ENCODE results near the gene ABCC8.

ABCC8 gene

DNA sequence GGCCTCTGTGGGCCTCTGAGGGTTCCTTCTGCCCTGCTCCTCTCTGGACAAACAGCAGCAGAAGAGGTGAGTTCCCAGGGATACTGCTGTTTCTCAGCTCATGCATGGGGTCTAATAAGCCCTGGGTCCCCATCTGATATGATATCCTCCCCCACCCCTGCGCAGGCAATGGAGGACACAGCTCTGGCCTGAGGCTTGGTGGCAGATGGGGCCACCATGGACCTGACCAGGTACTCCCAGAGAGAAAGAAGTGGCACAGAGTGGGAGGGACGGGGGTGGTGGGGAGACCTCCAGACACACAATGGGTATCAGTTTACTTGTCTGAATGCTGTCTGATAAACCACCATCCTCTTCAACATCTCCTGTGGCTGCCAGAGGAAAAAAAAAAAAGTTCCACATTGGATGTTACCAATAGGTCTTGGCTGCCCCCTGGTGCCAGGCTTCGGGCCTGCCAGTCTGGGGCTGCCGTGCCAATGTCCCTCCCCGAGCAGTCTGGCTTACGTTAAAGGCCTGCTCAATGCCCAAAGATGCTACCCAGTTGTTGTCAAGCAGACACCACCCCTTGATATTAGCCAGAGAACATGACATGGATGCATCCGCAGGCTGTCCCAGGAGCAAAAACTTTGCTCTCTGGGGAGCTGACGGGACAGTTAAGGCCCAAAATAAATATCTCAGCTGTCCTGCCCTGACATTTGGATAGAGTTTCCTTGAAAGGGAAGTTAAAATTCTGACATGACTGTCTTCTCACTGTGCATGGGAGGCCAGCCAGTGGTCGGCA, 27.9 kb upstream of the ABCC8 start:
- peak; percentile 87 for DNase-seq

DNA sequence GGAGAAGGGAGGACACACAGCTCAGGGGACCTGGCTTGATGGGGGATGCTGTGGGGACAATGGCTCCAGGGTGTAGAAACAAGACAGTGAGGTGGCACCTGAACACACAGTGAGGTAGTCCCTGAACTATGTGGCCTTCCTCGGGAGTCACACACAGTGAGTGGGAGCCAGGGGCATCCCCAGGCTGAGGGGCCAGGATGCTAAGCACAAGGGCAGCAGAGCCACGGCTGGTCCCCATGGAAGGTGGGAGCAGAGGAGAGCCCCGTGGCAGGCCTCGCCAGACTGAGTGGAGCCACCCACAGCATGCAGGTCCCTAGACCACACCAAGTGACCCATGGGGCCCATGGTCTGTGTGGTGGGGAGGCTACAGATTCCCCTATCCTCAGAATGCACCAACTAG, 26.0 kb upstream of the ABCC8 start:
- no peak for DNase-seq

DNA sequence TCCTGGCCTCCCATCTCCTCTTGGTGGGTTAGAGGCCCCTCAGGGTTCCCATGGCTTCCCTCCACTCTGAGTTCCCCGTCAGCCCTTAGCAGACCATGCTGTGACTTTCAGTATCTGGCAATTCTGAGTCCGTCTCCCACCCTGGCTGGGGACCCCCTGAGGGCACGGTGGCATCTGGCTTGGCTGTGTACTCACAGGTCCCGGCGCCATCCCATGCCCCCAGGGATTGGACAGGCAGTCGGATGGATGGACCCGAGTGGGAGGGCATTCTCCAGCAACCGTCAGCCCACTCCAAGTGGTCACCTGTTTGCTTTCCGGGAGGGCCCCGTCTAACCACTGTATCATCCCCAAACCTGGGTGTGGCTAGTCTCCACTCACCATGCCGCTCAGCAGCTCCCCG, 24.0 kb upstream of the ABCC8 start:
- no peak for DNase-seq

DNA sequence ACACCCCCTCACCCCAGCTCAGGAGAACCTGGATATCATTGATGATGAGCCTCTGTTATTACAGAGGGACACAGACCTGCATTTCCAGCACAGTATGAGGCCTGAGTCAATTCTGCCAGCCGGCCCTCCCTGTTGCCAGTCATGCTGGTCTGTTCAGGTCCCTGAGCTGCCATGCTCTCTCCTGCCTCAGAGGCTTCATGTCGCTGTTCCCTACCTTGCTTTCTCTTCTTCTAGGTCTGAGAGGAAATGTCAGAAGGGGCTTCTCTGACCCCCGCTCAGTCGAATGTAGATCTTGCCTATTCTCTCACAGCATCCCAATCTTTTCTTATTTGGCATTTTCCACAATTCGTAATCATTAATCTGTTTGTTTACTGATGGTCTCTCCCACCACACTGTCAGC, 21.8 kb upstream of the ABCC8 start:
- DNase-seq: peak; percentile 90

DNA sequence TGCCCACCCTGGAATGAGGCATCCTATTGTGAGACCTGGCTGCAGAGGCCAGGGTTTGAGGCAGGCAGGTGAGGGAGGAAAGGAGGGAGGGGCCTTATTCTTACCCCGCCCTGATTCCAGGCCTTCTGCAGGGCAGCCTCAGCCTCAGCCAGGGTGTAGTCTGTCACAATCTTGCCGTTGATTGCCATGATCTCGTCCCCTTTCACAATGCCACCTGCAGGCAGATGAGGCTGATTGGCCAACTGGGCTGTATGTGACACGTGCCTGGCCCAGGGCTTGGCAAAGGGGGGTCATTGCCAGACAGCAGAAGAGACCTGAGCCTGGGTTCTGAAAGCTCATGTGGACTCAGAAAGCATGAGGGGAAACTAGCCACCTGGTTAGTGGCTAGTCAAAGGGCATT, 21.4 kb upstream of the ABCC8 start:
- DNase-seq: peak; percentile 94

DNA sequence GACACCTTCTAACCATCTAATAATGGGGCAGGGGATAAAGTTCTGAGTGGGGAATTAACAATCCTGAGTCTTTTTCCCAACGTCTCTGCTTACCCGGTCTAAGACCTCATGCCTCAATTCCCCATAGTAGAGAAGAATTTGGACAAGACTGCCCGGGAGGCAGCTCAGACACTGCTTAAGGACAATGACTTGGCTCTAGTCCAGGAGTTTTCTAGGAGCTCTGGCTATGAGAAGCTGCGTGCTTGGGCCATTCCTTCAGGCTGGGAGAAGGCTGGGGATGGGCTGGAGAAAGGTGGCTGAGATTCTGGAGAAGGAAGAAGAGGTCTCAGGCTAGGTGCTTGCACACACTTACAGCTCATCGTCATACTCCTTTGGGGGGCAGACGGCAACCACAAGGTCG, 19.8 kb upstream of the ABCC8 start:
- peak; percentile 30 for DNase-seq

DNA sequence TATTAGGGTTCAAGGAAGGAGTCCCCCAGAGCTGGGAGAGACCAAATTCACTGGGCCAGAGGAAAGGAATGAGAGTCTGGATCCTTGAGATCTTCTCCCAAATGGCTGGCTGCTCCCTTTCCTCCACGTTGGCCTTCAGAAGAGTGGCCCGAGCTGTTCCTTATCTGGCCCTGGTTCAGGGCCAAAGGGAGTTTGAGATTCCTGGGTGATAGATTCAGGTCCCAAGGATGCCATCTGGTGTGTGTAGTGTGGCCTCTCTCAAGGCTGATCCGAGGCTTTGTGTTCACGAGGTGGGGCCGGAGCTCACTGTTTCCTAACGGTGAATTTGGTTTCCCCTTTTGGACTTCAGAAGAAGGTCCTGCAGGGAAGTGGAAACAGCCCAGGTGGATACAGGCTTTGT, 17.4 kb upstream of the ABCC8 start:
- DNase-seq: no peak

DNA sequence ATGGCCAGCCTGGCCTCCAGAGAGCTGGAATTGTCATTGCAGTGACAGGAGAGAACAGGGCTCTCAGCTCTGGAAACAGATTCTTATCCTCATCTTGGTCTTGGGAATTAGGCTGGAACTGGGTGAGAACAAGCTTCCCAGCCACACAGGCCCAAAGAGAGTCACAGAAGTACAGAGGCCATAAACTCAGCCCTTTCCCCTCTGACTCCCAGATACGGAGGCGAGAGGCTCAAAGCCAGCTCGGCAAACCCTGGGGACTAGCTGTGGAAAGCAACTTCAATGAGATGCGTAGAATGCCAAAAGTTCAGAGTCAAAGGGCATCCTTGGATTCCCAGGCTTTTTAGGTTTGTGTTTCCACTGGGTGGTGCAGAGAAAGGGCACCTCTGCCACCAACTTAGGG, 14.3 kb upstream of the ABCC8 start:
- DNase-seq: no peak

DNA sequence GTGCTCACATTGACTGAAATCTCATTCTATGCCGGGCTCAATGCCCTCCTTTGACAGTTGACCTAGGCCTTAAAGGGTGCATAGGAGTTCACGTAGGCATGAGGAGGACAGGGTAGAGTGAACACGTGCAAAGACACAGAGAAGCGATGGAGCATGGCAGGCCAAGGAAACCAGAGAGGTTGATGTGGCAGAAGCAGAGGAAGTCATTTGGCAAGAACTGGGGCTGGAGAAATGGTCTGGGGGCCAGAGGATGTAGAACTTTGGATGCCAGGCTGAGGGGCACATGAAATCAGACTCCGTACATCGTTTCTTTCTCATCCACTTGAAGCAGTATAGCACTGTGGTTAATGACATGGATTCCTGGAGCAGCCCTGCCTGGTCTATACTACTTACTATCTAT, 13.6 kb upstream of the ABCC8 start:
- no peak for DNase-seq

DNA sequence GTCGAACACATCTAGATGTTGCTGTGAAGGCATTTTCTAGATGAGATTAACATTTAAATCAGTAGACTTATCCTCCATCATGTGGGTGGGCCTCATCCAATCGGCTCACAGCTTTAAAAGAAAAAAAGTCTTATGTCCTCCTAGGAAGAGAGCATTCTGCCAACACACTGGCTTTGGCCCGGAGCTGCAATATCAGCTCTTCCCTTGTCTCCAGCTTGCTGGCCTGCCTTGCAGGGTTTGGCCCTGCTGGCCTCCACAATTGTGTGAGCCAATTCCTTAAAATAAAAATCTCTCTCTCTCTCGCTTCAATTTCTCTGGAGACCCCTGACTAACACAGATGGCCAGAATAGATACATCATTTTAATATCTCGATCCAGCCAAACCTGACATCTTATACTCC, 13.1 kb upstream of the ABCC8 start:
- DNase-seq: no peak

DNA sequence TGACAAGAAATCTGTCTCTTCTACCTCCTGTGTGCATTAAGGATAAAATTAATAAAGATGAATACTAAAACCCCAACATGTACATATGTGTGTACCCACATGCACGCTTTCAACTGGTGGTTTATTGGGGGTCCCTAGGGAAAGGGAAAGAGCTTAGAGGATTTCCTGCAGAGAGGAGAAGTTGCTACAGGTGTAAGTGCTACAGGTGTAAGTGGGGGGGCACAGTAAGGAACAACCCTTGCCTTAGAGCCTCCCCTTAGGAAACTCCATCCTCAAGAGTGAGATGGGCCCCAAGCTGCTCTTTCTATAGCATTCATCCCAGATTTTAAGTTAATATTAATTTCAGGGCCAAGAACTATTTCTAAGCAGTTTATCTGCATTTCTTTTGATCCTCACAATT, 11.9 kb upstream of the ABCC8 start:
- DNase-seq: no peak

DNA sequence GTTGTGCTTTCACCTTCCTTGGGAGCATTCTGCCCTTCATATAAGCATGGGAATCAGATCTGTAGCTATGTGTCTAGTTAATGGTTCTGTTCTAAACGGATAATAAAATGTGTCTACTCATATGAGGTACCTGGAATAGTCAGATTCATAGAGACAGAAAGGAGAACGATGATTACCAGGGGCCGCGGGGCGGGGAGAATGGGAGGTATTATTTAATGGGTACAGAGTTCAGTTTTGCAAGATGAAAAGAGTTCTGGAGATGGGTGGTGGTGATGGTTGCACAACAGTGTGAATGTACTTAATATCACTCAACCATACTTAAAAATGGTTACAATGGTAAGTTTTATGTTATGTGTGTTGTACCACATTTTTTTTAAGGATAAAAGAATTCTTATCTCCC, 10.0 kb upstream of the ABCC8 start:
- no peak for DNase-seq

DNA sequence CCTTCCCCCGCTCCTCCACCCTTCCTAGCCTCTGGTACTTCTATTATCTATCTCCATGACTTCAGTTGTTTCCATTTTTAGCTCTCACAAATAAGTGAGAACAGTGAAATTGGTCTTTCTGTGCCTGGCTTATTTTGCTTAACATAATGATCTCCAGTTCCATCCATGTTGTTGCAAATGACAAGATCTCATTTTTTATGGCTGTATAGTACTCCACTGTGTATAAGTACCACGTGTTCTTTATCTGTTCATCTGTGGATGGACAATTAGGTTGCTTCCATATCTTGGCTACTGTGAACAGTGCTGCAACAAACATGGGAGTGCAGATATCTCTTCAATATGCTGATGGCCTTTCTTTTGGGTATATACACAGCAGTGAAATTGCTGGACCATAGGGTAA, 6.9 kb upstream of the ABCC8 start:
- DNase-seq: no peak

DNA sequence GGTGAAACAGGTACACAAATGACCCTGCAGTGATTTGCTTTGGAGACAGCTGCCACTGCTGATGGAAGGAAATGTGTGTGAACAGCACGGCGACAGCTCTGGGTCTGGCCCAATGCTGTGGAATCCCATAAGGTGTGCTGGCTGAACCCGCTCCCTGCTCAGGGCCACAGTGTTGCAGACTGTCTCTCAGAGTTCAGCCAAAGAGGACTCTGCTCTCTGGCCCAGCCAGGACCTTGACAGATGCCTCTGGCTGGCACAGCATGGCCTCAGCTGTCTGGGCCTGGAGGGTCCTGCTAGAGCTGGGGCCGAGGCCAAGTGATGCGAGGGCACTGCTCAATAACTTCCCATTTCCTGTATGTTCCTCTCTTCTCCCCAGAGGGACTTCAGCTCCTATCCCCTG, 5.3 kb upstream of the ABCC8 start:
- no peak for DNase-seq

DNA sequence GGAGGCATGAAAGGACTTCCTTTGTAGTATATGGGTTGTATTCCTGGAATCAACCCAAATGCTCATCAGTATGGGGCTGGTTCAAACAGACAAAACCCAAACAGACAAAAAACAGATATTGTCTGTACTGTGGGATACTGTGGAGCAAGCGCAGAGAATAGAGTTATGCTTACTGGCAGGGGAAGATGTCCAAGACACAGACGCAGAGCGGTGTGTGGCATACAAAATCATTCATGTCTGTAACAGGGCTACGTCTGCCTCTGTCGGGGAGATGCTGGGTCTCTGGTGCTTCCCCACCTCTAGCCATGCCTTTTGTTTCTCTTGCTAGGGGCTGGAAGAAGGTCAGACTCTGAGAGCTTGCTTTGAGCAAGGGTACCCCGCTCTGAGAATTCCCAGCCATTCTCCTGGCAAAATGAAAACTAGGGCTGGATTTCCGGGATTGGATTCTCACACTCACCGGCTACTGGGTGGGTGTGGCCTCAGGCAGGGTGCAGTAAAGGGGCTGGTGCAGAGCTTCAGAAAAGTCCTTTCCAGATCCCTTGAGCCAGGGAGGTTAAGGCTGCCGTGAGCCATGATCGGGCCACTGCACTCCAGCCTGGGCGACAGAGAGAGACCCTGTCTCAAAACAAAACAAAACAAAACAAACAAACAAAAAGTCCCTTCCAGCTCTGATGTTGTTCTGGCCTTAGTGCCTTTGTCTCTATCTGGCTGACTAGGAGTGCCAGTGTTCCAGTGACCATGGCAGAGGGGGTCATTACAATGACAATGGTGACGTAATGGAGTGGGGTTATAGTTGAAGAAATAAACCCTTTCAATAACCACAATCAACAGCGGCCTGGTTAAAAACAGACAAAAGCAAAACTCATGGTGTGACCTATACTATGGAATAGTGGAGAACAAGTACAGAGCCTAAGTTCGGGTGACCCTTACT, 2.9 kb upstream of the ABCC8 start:
- DNase-seq: peak; percentile 78

DNA sequence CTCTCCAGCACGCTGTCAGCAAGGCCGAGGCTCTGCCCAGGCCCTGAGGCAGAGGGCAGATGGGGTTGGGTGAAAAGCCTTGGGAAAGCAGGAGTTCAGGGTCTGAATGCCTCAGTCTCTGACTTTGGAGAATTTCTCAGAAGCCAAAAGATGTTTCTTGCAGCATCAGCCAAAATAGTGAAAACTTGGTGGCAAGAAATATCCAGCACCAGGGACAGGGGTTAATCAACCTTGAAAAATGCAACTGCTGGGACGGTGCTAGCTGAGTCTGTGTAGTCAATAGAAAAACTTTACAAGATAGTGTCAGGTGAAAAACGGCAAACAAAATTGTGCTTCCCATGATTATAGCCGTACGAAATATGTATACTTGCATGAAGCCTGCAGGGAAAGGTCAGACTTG, 1.4 kb upstream of the ABCC8 start:
- no peak for DNase-seq

DNA sequence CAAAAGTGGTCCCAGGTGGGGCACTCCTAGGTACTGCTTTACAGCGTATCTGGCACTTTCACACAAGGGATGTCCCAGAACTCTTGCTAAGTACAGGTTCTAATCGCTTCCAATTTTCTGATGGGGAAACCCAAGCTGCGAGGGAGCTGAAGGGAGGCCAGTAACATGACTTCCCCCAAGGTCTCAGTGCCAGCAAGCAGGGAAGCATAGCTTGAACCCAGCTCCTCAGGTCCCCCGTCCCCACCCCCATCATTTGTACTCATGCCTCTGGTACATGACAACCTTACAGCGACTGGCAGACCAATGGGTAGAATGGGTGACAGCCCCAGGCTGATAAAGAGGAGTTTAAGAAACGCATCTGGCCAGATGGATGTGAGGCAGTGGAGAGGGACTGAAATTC, 716 bp upstream of the ABCC8 start:
- DNase-seq: no peak

DNA sequence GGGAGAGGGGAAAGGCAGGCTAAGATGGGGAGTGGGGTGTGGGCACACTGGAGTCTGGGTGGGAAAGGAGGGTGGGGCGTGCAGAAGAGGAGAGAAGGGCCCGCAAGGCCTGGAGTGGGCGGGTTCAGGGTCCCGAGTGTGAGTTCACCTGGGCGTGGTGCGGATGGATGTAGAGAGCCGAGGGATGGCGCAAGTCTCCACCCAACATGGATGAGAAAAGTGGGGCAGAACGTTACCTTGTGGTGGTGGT, 364 bp upstream of the ABCC8 start:
- no peak for DNase-seq

DNA sequence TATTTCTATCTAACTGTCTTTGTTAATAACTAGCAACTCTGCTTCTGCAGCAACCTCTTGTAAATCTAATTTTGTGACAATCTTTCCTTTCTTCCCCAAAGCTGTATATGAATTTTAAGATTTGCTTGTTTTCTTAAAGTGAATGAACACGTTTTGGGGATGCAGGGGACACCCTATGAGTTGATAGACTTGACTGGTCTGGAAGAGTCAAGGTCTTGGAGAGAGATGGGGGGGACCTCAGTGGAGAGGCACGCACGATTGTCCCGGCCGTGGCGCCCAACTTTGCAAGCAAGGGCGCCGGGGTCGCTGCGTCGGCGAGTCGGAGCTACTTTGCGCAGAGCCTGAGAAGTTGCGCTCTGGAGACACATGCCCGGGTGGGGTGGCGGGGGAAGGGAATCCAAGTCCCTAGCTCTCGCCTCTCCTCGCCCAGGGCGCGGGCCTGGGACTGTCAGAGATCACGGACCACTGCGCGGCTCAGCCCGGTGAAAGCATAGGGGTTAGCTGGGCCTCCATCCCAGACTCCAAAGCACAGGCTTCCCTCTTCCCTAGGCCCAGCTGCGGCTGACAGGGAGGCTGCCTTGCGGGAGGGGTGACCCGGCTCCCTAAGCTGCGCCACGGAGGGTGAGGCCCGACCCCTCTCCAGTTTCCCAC, 854 bp downstream of the ABCC8 start:
- peak; percentile 56 for DNase-seq

DNA sequence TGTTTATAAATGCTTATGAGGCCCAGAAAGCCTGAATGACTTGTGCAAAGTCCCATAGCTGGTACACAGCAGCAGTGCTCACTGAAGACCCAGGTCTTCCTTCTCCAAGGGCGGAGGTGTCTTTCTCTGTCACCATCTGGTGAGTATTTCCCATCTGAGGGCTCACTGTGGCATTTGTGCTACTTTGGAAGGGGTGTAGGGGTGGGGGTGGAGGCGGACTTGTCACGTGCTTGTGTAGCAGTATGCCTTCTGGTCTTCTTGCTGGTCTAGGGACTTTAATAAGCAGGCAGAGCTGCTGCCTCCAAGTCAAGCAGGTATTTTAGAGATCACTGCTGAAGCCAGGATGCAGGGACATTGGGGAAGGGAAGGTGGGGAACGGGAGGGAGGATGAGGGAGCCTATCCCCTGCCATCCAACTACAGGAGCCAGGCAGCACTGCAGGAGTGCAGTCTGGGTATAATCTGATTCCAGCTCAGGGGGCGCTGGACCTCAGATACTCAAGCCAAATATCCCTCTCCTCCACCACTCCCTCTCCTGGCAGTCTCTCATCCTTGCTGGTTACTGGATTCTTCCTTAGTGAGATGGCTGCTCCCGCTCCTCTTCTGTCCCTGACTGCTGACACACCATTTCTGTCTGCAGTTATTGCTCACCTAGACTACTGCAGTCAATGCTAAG, 3.4 kb downstream of the ABCC8 start:
- DNase-seq: peak; percentile 70

DNA sequence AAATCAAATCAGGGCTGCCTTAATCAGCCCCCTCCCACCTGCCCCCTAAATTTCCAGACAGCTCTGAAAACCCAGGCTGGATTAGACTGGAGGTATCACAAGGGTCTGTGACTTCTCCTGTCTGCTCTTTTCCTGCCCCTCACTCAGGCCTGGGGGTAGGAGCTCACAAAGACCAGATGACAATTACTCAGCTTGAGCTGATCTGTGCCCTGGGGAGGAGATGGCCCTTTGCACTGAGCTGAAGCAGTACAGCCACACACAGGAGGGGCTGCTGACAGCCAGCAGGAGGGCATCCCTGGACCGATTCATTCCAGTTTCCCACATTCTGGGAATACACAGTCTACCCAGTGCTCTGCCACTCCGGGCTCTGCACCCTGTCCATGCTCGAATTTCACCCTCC, 4.2 kb downstream of the ABCC8 start:
- peak; percentile 47 for DNase-seq

DNA sequence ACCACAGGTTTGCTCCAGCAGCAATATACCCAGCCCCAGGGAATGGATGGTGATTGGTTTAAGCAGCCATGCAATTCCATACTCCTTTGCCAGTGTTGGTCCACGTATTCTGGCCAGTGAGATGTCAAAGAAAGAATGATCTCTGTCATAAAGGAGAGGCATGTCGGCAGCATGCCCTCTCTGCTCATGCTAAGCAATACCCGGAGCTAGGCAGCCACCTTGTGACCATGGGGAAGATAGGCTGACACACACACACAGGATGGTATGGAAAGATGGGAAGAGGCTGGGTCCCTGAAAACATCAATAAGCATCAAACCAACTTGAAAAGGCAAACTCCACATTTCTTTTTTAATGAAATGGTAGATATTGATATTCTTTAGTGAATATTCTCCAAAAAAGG, 5.1 kb downstream of the ABCC8 start:
- DNase-seq: no peak

DNA sequence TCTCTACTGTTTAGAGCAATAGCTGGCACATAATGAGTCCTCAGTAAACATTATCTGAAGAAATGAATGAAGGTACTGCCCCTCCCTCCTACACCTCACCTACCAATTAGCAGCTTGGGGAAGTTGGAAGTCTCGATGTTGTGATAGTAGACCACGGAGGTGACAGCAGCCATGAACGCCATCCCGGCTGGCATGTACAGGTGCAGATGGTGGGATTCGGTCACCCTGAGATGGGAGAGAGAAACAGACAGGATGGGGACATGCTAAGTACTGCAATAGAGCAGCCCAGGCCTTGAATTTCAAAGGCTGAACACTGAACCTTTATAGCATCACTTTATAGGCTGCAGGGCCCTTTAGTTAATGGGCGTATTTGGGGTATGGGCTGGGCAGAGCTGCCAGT, 6.6 kb downstream of the ABCC8 start:
- no peak for DNase-seq

DNA sequence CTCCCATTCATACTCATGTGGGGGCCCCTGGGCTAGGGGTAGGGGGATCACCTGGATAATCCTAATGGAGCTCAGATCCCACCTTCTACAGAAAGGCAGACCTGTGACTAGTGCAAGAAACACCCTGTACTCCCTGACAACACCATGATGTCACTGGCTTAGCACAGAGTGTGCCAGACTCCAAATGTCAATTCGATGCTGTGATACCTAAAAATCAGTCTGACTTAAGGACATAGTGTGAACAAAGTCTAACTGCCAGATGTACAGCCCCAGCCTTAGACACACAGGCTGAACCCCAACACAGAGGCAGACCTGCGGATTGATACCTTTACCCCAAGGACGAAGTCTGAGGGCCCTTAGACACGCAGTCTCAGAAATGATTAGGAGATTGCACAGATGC, 8.5 kb downstream of the ABCC8 start:
- DNase-seq: no peak

All from NCI-H69 (cell line).